Panc1 (cell line): ENCODE measurements around the gene EXOC6B. TPM values are rescaled to one million over a fixed set of nuclear protein-coding genes. Genes with fewer than 3 reads are reported as not detected.

Experiments used
- ATAC-seq: fragments of 200-7000 bp; cut with Tn5 transposase; 2 replicates; pipeline ENCODE4 v1.9.1; 2020; ENCODE audit warnings: mild to moderate bottlenecking, moderate library complexity
- BruUV-seq: library from RNA; stranded (reverse); fragments of 400-500 nt; replicated peaks from 2 replicates; lab custom pipeline; 2021; lab: Mats Ljungman, UMichigan
- CTCF ChIA-PET: fragments of 300-600 bp; sonication (Branson Sonifier 250); formaldehyde crosslinking; loops from one replicate; lab custom pipeline; 2022; ENCODE audit warnings: antibody characterized with exemption; lab: Charles Lee
- POLR2A ChIA-PET: fragments of 300-600 bp; sonication (Branson Sonifier 250); formaldehyde crosslinking; loops from one replicate; lab custom pipeline; 2022; ENCODE audit warnings: antibody characterized with exemption; lab: Charles Lee
- DNase-seq: peaks from one replicate; pipeline ENCODE4 v3.0.0-alpha.2; 2010; ENCODE audit warnings: low read depth, low spot score
- H3K27ac ChIP-seq: 2 replicates; pipeline ENCODE4 v1.5.1; 2011; ENCODE audit warnings: mild to moderate bottlenecking, low read length, inconsistent platforms
- H3K27me3 ChIP-seq: fragments of 200-500 bp; sonication (Bioruptor generic); 2 replicates; pipeline ENCODE4 v1.6.0; 2014; ENCODE audit warnings: low read length, inconsistent platforms; ENCODE audit not compliant: control insufficient read depth, insufficient read depth
- H3K36me3 ChIP-seq: fragments of 200-500 bp; sonication (Bioruptor generic); 2 replicates; pipeline ENCODE4 v1.5.1; 2014; ENCODE audit warnings: inconsistent platforms, mild to moderate bottlenecking, low read length, moderate library complexity; ENCODE audit not compliant: control insufficient read depth, insufficient read depth
- H3K4me1 ChIP-seq: 2 replicates; pipeline ENCODE4 v1.5.1; 2011; ENCODE audit warnings: inconsistent platforms, mild to moderate bottlenecking, low read length, moderate library complexity; ENCODE audit not compliant: control insufficient read depth, insufficient read depth
- H3K4me3 ChIP-seq, 2 experiments: 2 replicates each; pipeline ENCODE4 v1.5.1; 2011 to 2012; ENCODE audit warnings: low read depth in 2 of 2, low read length in 2 of 2, mild to moderate bottlenecking in 2 of 2, inconsistent platforms in 1 of 2, moderate library complexity in 1 of 2
- H3K9me3 ChIP-seq: fragments of 200-500 bp; sonication (Bioruptor generic); 2 replicates; pipeline ENCODE4 v1.5.1; 2014; ENCODE audit warnings: low read depth, mild to moderate bottlenecking, inconsistent platforms, low read length, moderate library complexity; ENCODE audit not compliant: control insufficient read depth, insufficient read depth
- POLR2AphosphoS5 ChIP-seq: IDR thresholded peaks from 2 replicates; pipeline ENCODE4 v1.6.1; 2012; ENCODE audit warnings: mild to moderate bottlenecking, low read depth, low read length, moderate library complexity
- SIN3A ChIP-seq: IDR thresholded peaks from 2 replicates; pipeline ENCODE4 v1.6.1; 2012; ENCODE audit warnings: low read depth, mild to moderate bottlenecking, low read length, moderate library complexity, borderline replicate concordance; ENCODE audit not compliant: insufficient read depth
- TCF7L2 ChIP-seq: IDR thresholded peaks from 2 replicates; pipeline ENCODE4 v1.6.1; 2011; ENCODE audit warnings: mild to moderate bottlenecking, low read depth, low read length, inconsistent platforms
- in situ Hi-C: cut with HindIII; loops from 2 replicates; pipeline ENCODE4 v1.10.0; 2016; ENCODE audit warnings: low sequenced_read_pairs, low pct_unique_long_range_greater_than_20kb
- intact Hi-C: fragments of 100-400 bp; cut with micrococcal nuclease; formaldehyde crosslinking; loops from one replicate; pipeline ENCODE4 v1.10.0; 2022; ENCODE audit not compliant: unreplicated experiment
- total RNA-seq: library from RNA; stranded (reverse); gene quantifications from one replicate; pipeline ENCODE4 v1.2.1, GENCODE V29; 2021; ENCODE audit not compliant: unreplicated experiment
- TF ChIP-seq, protein P1 (sequence below): fragments of 450-650 bp; IDR thresholded peaks from 2 replicates; pipeline ENCODE4 v1.5.1; 2017; ENCODE audit warnings: mild to moderate bottlenecking
- TF ChIP-seq, protein P2 (sequence below), 2 experiments: IDR thresholded peaks; 2 replicates each; pipeline ENCODE4 v1.6.1; 2011 to 2012; ENCODE audit warnings: low read depth in 2 of 2, control low read depth in 1 of 2, low read length in 1 of 2, mild to moderate bottlenecking in 1 of 2, moderate library complexity in 1 of 2; ENCODE audit not compliant: insufficient read depth in 1 of 2

Gene EXOC6B
- total RNA-seq, 1 experiment from 2014 or later, result 23.2 TPM

DNA sequence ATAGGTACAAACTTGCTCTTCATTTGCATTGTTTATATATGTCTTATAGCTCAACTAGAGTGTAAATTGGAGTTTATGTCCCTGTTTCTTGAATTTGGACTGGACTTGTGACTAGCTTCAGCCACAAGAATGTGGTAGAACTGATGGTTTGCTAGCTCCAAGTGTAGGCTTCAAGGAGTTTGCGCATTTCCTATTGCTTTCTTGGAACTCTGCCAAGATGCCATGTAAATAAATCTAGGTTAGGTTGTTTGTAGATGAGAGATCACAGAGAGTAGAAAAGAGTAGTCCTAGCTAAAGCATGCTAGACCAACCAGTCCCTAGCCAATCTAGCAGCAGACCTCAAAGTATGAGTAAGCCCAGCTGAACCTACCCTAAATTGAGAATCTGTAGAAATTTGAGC is 495.2 kb downstream of the EXOC6B start:
- TF ChIP-seq TCF7L2 (no peak), POLR2AphosphoS5 (no peak), SIN3A (no peak)
- TF ChIP-seq, protein P1, sequence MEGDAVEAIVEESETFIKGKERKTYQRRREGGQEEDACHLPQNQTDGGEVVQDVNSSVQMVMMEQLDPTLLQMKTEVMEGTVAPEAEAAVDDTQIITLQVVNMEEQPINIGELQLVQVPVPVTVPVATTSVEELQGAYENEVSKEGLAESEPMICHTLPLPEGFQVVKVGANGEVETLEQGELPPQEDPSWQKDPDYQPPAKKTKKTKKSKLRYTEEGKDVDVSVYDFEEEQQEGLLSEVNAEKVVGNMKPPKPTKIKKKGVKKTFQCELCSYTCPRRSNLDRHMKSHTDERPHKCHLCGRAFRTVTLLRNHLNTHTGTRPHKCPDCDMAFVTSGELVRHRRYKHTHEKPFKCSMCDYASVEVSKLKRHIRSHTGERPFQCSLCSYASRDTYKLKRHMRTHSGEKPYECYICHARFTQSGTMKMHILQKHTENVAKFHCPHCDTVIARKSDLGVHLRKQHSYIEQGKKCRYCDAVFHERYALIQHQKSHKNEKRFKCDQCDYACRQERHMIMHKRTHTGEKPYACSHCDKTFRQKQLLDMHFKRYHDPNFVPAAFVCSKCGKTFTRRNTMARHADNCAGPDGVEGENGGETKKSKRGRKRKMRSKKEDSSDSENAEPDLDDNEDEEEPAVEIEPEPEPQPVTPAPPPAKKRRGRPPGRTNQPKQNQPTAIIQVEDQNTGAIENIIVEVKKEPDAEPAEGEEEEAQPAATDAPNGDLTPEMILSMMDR, result no peak
- TF ChIP-seq, protein P2, sequence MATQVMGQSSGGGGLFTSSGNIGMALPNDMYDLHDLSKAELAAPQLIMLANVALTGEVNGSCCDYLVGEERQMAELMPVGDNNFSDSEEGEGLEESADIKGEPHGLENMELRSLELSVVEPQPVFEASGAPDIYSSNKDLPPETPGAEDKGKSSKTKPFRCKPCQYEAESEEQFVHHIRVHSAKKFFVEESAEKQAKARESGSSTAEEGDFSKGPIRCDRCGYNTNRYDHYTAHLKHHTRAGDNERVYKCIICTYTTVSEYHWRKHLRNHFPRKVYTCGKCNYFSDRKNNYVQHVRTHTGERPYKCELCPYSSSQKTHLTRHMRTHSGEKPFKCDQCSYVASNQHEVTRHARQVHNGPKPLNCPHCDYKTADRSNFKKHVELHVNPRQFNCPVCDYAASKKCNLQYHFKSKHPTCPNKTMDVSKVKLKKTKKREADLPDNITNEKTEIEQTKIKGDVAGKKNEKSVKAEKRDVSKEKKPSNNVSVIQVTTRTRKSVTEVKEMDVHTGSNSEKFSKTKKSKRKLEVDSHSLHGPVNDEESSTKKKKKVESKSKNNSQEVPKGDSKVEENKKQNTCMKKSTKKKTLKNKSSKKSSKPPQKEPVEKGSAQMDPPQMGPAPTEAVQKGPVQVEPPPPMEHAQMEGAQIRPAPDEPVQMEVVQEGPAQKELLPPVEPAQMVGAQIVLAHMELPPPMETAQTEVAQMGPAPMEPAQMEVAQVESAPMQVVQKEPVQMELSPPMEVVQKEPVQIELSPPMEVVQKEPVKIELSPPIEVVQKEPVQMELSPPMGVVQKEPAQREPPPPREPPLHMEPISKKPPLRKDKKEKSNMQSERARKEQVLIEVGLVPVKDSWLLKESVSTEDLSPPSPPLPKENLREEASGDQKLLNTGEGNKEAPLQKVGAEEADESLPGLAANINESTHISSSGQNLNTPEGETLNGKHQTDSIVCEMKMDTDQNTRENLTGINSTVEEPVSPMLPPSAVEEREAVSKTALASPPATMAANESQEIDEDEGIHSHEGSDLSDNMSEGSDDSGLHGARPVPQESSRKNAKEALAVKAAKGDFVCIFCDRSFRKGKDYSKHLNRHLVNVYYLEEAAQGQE (IDR thresholded peaks at IDR 0.05; ENCODE audit: insufficient read depth in 1 of 2, low read depth in 2 of 2, low read length in 1 of 2), result no peak
- intact Hi-C loops, result no loop called here
- DNase-seq, result no peak

DNA sequence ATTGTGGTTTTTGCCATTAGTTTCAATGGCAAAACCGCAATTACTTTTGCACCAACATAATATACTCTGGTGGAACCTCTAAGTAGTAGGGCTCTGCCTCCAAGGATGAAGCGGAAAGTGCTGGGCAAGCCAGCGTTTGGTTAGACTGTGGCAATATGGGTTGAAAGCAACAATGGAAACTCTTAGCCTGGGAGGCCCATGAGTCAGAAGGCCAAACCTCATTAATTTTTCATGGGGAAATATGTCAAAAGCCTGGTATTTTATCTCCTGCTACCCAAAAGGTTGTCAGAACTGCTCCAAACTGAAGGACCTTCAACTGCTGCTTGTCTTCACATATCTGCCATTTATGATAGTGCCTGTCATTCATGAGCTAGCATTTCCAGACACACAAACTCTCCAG is 499.1 kb downstream of the EXOC6B start:
- Histone ChIP-seq H3K27me3 (no peaks in the 10 kb centered on the region), H3K27ac (no peak overlapping the region), H3K9me3 (no peaks in the 10 kb centered on the region), H3K36me3 (no peaks in the 10 kb centered on the region), H3K4me1 (no peaks in the 10 kb centered on the region), H3K4me3 (no peak overlapping the region)
- no peak for ATAC-seq
- DNase-seq, result no peak
- CTCF ChIA-PET, result no interaction called here
- intact Hi-C loops (no loop called here), in situ Hi-C loops (no loop called here)
- TF ChIP-seq, protein P2 (IDR thresholded peaks at IDR 0.05; ENCODE audit: insufficient read depth in 1 of 2, low read depth in 2 of 2, low read length in 1 of 2), result no peak
- no peak for TF ChIP-seq TCF7L2
- TF ChIP-seq POLR2AphosphoS5, result no peak
- no peak for TF ChIP-seq SIN3A
- TF ChIP-seq, protein P1, result no peak
- no TSS peak for BruUV-seq
- POLR2A ChIA-PET, result no interaction called here

More for the DNA sequence above, 495.2 kb downstream of the EXOC6B start:
- no TSS peak for BruUV-seq
- H3K9me3 ChIP-seq, result no peaks in the 10 kb centered on the region
- ChIA-PET POLR2A (no interaction called here), CTCF (interaction anchor here (0.6 kb wide), 1 partner anchor 274 kb away, joined by 8 read pairs; no protein-coding TSS in a partner anchor)
- H3K27me3 ChIP-seq, result no peaks in the 10 kb centered on the region
- no peak overlapping the region for H3K27ac ChIP-seq
- H3K4me3 ChIP-seq, result no peak overlapping the region
- H3K36me3 ChIP-seq, result no peaks in the 10 kb centered on the region
- ATAC-seq, result no peak
- H3K4me1 ChIP-seq, result no peaks in the 10 kb centered on the region
- in situ Hi-C loops, result no loop called here
